AG09319 (cell line): ENCODE measurements around the gene TRIM45.
A peak's percentile ranks its signal among the peaks of the same experiment; 100 is the strongest.

Experiments used
- DNase-seq: peaks from one replicate; pipeline ENCODE4 v3.0.0-alpha.2; 2010; ENCODE audit warnings: low read depth; ENCODE audit errors: extremely low read depth
- CTCF ChIP-seq: IDR thresholded peaks from 2 replicates; pipeline ENCODE4 v1.5.1; 2011; ENCODE audit warnings: low read depth, mild to moderate bottlenecking, inconsistent platforms, low read length, moderate library complexity

TRIM45 gene

GRCh38 chr1:117069220-117069844 lies 52.2 kb downstream of the TRIM45 start:
- no peak for DNase-seq
- TF ChIP-seq CTCF, result no peak

GRCh38 chr1:117068580-117068979 lies 53.0 kb downstream of the TRIM45 start:
- no peak for DNase-seq

GRCh38 chr1:117067533-117068370 lies 53.8 kb downstream of the TRIM45 start:
- no peak for DNase-seq
- peak; percentile 88 for TF ChIP-seq CTCF

More at GRCh38 chr1:117068580-117068979, 53.0 kb downstream of the TRIM45 start:
- no peak for TF ChIP-seq CTCF

GRCh38 chr1:117066367-117066766 lies 55.2 kb downstream of the TRIM45 start:
- no peak for DNase-seq
- no peak for TF ChIP-seq CTCF

- no peak for TF ChIP-seq CTCF
- no peak for DNase-seq
Observed at GRCh38 chr1:117061986-117062415, 59.5 kb downstream of the TRIM45 start.
